Measurements from ENCODE around the gene CPEB3. TPM values are rescaled to one million over a fixed set of nuclear protein-coding genes. Genes with fewer than 3 reads are reported as not detected.
A peak's percentile ranks its signal among the peaks of the same experiment; 100 is the strongest.
"Not testable (repeated sequence)": the region's sequence is repeated elsewhere in the genome, so short reads cannot be mapped to it uniquely, and the experiment has no call there.

The CPEB3 gene
- total RNA-seq, 1 experiment from 2014 or later: 3.4 TPM

- DNase-seq (ENCODE audit: extremely low read depth, low read depth): no peak
Measured at GRCh38 chr10:92149261-92149660, 141.6 kb downstream of the CPEB3 start.

- no peak for DNase-seq (ENCODE audit: extremely low read depth, low read depth)
Measured at GRCh38 chr10:92146781-92147180, 144.1 kb downstream of the CPEB3 start.

GRCh38 chr10:92146107-92146506 lies 144.8 kb downstream of the CPEB3 start:
- no peak for DNase-seq (ENCODE audit: extremely low read depth, low read depth)

GRCh38 chr10:92142949-92143348 lies 147.9 kb downstream of the CPEB3 start:
- no peak for DNase-seq (ENCODE audit: extremely low read depth, low read depth)

GRCh38 chr10:92142512-92142911 lies 148.4 kb downstream of the CPEB3 start:
- DNase-seq (ENCODE audit: extremely low read depth, low read depth): no peak

- not testable (repeated sequence) for DNase-seq (ENCODE audit: extremely low read depth, low read depth)
Measured at GRCh38 chr10:92141147-92141546, 149.7 kb downstream of the CPEB3 start.

- DNase-seq (ENCODE audit: extremely low read depth, low read depth): not testable (repeated sequence)
Measured at GRCh38 chr10:92134049-92134448, 156.8 kb downstream of the CPEB3 start.

GRCh38 chr10:92131275-92131820 lies 159.5 kb downstream of the CPEB3 start:
- DNase-seq (ENCODE audit: extremely low read depth, low read depth): no peak

- no peak for DNase-seq (ENCODE audit: extremely low read depth, low read depth)
Measured at GRCh38 chr10:92130622-92131274, 160.1 kb downstream of the CPEB3 start.

GRCh38 chr10:92126100-92126650 lies 164.7 kb downstream of the CPEB3 start:
- DNase-seq (ENCODE audit: extremely low read depth, low read depth): no peak

GRCh38 chr10:92125144-92125543 lies 165.7 kb downstream of the CPEB3 start:
- DNase-seq (ENCODE audit: extremely low read depth, low read depth): no peak

GRCh38 chr10:92124616-92125143 lies 166.2 kb downstream of the CPEB3 start:
- DNase-seq (ENCODE audit: extremely low read depth, low read depth): peak; percentile 28

GRCh38 chr10:92124020-92124419 lies 166.9 kb downstream of the CPEB3 start:
- DNase-seq (ENCODE audit: extremely low read depth, low read depth): no peak

- no peak for DNase-seq (ENCODE audit: extremely low read depth, low read depth)
Measured at GRCh38 chr10:92122941-92123450, 167.9 kb downstream of the CPEB3 start.

- DNase-seq (ENCODE audit: extremely low read depth, low read depth): no peak
Measured at GRCh38 chr10:92121686-92122492, 169.0 kb downstream of the CPEB3 start.

- DNase-seq (ENCODE audit: extremely low read depth, low read depth): no peak
Measured at GRCh38 chr10:92119340-92119739, 171.5 kb downstream of the CPEB3 start.

- not testable (repeated sequence) for DNase-seq (ENCODE audit: extremely low read depth, low read depth)
Measured at GRCh38 chr10:92114917-92115316, 176.0 kb downstream of the CPEB3 start.

- DNase-seq (ENCODE audit: extremely low read depth, low read depth): no peak
Measured at GRCh38 chr10:92113911-92114600, 176.8 kb downstream of the CPEB3 start.

- no peak for DNase-seq (ENCODE audit: extremely low read depth, low read depth)
Measured at GRCh38 chr10:92112462-92112861, 178.4 kb downstream of the CPEB3 start.

GRCh38 chr10:92111336-92111939 lies 179.4 kb downstream of the CPEB3 start:
- DNase-seq (ENCODE audit: extremely low read depth, low read depth): no peak

All from NCI-H460 (cell line).